Measurements from ENCODE around the gene KRT23.

DNA sequence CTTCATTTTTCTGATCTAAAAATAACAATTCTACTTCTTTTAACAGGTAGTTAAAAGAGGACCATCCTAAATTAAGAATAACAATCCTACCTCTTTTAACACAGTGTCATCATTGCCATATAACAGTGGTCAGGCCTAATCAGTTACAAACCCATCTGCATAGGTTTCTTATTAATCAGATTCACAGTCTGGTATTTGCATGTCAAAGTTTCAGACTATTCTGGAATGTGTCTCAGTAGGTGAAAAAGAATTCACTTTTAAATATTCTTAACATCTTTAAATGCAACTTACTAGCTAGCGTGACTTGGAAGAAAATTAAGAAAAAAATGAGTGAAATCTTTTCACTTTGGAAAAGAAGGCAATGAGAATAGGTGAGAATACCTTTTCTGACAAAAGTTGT lies 63.6 kb downstream of the KRT23 start:
- TF ChIP-seq EZH2 (IDR thresholded peaks at IDR 0.05) (no peak), POLR2AphosphoS5 (IDR thresholded peaks at IDR 0.05; ENCODE audit: borderline replicate concordance, low read depth, low read length) (no peak)
